Calu3 (cell line): Measurements from ENCODE around the gene P2RX4. TPM values are rescaled to one million over a fixed set of nuclear protein-coding genes. Genes with fewer than 3 reads are reported as not detected.

Source experiments
- BruUV-seq: library from RNA; stranded (reverse); fragments of 400-500 nt; replicated peaks from 2 replicates; lab custom pipeline; 2021; lab: Mats Ljungman, UMichigan
- CTCF ChIA-PET: fragments of 300-600 bp; sonication (Branson Sonifier 250); formaldehyde crosslinking; loops from one replicate; lab custom pipeline; 2022; ENCODE audit warnings: antibody characterized with exemption; lab: Charles Lee
- DNase-seq: peaks from one replicate; pipeline ENCODE4 v3.0.0; 2022
- H3K27ac Mint-ChIP-seq: one replicate; pipeline ENCODE4 v1.8.0; 2022; ENCODE audit warnings: mixed read lengths; ENCODE audit not compliant: unreplicated experiment
- H3K27me3 Mint-ChIP-seq: one replicate; pipeline ENCODE4 v1.8.0; 2022; ENCODE audit warnings: mixed read lengths; ENCODE audit not compliant: unreplicated experiment
- H3K36me3 Mint-ChIP-seq: one replicate; pipeline ENCODE4 v1.8.0; 2022; ENCODE audit warnings: mild to moderate bottlenecking, moderate library complexity, mixed read lengths; ENCODE audit not compliant: insufficient read depth, unreplicated experiment
- H3K4me1 Mint-ChIP-seq: one replicate; pipeline ENCODE4 v1.8.0; 2022; ENCODE audit warnings: mild to moderate bottlenecking, low read depth, mixed read lengths; ENCODE audit not compliant: unreplicated experiment
- H3K4me3 Mint-ChIP-seq: one replicate; pipeline ENCODE4 v1.8.0; 2022; ENCODE audit warnings: mild to moderate bottlenecking, low read depth, moderate library complexity, mixed read lengths; ENCODE audit not compliant: unreplicated experiment
- H3K9me3 Mint-ChIP-seq: one replicate; pipeline ENCODE4 v1.8.0; 2022; ENCODE audit warnings: low read depth, mixed read lengths; ENCODE audit not compliant: unreplicated experiment
- intact Hi-C: fragments of 100-400 bp; cut with micrococcal nuclease; formaldehyde crosslinking; loops from one replicate; pipeline ENCODE4 v1.10.0; 2022; ENCODE audit not compliant: unreplicated experiment
- total RNA-seq: library from RNA; stranded (reverse); gene quantifications from 2 replicates; pipeline ENCODE4 v1.2.3, GENCODE V29; 2022
- TF ChIP-seq, protein P1 (sequence below): fragments of 200-600 bp; IDR thresholded peaks from one replicate; pipeline ENCODE4 v1.8.0; 2022; ENCODE audit warnings: antibody characterized with exemption; ENCODE audit not compliant: unreplicated experiment

Gene P2RX4
- total RNA-seq, 1 experiment from 2014 or later, result 38.7 TPM

DNA sequence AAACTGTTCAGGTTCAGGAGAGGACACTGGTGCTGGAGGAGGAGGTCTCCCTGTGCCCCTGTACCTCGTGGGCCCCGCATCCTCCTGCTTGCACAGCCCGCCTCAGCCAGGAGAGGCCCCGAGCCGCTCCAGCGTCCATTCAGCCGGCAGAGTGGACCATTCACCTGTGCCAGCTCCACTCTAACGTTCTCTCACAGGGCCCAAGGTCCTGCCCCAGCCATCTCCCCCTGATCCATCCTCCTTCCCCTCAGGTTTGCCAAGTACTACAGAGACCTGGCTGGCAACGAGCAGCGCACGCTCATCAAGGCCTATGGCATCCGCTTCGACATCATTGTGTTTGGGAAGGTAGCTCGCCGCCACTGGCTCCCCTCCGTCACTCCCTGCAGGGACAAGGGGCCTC lies 22.2 kb downstream of the P2RX4 start:
- Mint-ChIP-seq H3K9me3 (no peaks in the 10 kb centered on the region), H3K27me3 (no peaks in the 10 kb centered on the region), H3K27ac (no peak overlapping the region), H3K36me3 (peaks cover 47% of the 10 kb centered on the region), H3K4me3 (no peak overlapping the region), H3K4me1 (peaks cover 18% of the 10 kb centered on the region)
- CTCF ChIA-PET, result no interaction called here
- no peak for DNase-seq
- TF ChIP-seq, protein P1, sequence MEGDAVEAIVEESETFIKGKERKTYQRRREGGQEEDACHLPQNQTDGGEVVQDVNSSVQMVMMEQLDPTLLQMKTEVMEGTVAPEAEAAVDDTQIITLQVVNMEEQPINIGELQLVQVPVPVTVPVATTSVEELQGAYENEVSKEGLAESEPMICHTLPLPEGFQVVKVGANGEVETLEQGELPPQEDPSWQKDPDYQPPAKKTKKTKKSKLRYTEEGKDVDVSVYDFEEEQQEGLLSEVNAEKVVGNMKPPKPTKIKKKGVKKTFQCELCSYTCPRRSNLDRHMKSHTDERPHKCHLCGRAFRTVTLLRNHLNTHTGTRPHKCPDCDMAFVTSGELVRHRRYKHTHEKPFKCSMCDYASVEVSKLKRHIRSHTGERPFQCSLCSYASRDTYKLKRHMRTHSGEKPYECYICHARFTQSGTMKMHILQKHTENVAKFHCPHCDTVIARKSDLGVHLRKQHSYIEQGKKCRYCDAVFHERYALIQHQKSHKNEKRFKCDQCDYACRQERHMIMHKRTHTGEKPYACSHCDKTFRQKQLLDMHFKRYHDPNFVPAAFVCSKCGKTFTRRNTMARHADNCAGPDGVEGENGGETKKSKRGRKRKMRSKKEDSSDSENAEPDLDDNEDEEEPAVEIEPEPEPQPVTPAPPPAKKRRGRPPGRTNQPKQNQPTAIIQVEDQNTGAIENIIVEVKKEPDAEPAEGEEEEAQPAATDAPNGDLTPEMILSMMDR, result no peak
- intact Hi-C loops, result no loop called here
- no TSS peak for BruUV-seq

DNA sequence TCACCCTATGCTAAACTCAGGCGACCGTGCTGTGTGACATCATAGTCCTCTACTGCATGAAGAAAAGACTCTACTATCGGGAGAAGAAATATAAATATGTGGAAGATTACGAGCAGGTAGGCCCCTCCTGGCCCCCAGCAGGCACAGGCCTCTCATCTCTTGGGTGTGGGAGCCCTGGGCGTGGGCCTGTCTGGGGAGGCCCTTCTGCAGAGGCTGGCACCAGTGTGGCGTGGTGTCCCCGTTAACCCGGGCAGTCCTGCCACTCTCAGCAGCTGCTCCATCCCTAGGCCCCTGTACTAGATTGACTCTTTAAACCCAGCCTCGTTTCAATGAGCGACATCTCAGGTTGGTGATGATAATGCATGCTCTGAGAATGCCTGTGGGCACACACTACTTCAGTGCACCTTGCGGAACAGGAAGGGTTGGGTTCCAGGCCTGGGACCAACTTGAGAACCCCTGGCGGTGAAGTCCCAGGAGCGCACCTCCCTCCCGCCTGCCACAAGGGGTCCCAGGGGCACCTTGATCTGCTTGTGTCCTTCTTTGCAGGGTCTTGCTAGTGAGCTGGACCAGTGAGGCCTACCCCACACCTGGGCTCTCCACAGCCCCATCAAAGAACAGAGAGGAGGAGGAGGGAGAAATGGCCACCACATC lies 23.2 kb downstream of the P2RX4 start:
- CTCF ChIA-PET, result no interaction called here
- intact Hi-C loops, result no loop called here
- peaks cover 10% of the 10 kb centered on the region for H3K4me1 Mint-ChIP-seq
- H3K27ac Mint-ChIP-seq, result no peak overlapping the region
- peaks cover 47% of the 10 kb centered on the region for H3K36me3 Mint-ChIP-seq
- BruUV-seq, result no TSS peak
- no peak overlapping the region for H3K4me3 Mint-ChIP-seq
- no peak for DNase-seq
- no peaks in the 10 kb centered on the region for H3K9me3 Mint-ChIP-seq
- no peaks in the 10 kb centered on the region for H3K27me3 Mint-ChIP-seq
- TF ChIP-seq, protein P1, result no peak

DNA sequence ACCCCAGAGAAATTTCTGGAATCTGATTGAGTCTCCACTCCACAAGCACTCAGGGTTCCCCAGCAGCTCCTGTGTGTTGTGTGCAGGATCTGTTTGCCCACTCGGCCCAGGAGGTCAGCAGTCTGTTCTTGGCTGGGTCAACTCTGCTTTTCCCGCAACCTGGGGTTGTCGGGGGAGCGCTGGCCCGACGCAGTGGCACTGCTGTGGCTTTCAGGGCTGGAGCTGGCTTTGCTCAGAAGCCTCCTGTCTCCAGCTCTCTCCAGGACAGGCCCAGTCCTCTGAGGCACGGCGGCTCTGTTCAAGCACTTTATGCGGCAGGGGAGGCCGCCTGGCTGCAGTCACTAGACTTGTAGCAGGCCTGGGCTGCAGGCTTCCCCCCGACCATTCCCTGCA lies 23.7 kb downstream of the P2RX4 start:
- intact Hi-C loops, result no loop called here
- TF ChIP-seq, protein P1, result no peak
- Mint-ChIP-seq H3K4me1 (peaks cover 10% of the 10 kb centered on the region), H3K36me3 (peaks cover 47% of the 10 kb centered on the region), H3K27ac (no peak overlapping the region), H3K9me3 (no peaks in the 10 kb centered on the region), H3K4me3 (no peak overlapping the region), H3K27me3 (no peaks in the 10 kb centered on the region)
- DNase-seq, result no peak
- BruUV-seq, result no TSS peak
- CTCF ChIA-PET, result no interaction called here

DNA sequence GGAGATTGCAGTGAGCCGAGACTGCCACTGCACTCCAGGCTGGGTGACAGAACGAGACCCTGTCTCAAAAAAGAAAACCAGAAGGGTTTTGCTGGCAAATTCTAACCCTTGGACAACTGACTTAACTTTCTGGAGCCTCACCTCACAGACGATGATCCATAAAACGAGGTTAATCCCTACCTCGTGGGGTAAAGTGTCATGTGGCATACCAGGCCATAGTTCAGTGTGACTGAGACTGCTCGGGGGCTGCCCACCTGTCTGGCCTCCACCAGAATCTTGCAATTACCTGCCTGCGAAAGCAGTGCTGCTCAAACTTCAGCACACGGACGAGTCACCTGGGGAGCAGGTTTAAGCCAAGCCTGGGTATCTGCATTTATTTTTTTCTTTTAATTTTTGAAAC lies 26.8 kb downstream of the P2RX4 start:
- intact Hi-C loops, result no loop called here
- CTCF ChIA-PET, result no interaction called here
- H3K9me3 Mint-ChIP-seq, result no peaks in the 10 kb centered on the region
- peaks cover 40% of the 10 kb centered on the region for H3K36me3 Mint-ChIP-seq
- no TSS peak for BruUV-seq
- TF ChIP-seq, protein P1, result no peak
- no peaks in the 10 kb centered on the region for H3K27me3 Mint-ChIP-seq
- no peak overlapping the region for H3K27ac Mint-ChIP-seq
- no peaks in the 10 kb centered on the region for H3K4me1 Mint-ChIP-seq
- no peak for DNase-seq
- H3K4me3 Mint-ChIP-seq, result no peak overlapping the region
